ENCODE results near the gene PHTF2. TPM values are rescaled to one million over a fixed set of nuclear protein-coding genes. Genes with fewer than 3 reads are reported as not detected.
A peak's percentile ranks its signal among the peaks of the same experiment; 100 is the strongest.

Gene PHTF2
- total RNA-seq, 1 donor, result 28.6 TPM

DNA sequence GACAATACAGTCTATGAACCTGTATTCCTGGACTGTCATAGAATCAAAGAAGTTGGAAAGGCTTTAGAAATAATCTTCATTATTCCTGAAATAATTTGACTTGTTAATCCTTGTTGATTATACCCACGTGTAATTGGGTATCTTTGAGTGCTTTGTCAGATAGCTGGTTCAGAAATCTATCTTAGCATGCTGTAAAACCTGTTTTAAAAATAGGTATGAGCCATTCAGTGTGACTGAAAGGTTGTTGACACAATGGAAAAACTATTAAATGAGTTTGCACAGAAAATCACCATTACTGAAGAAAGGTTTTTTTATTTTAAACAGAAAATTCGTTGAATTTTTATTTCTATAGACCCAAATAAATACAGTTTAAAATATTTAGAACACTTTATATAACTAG, 38.7 kb downstream of the PHTF2 start:
- Histone ChIP-seq H3K79me2 (ENCODE audit: insufficient read depth, low read length) (peaks cover 9% of the 10 kb centered on the region), H3K4me3 (ENCODE audit: insufficient read depth, low read length) (no peak overlapping the region), H3K4me1 (ENCODE audit: insufficient read depth, low read length) (peaks cover 6% of the 10 kb centered on the region), H2AFZ (ENCODE audit: low read length) (no peak overlapping the region), H3K36me3 (ENCODE audit: insufficient read depth, low read length) (no peaks in the 10 kb centered on the region), H3K9me3 (ENCODE audit: low read depth, low read length) (no peaks in the 10 kb centered on the region), H4K20me1 (ENCODE audit: insufficient read depth, low read length) (no peaks in the 10 kb centered on the region), H3K27me3 (ENCODE audit: insufficient read depth, low read length) (no peaks in the 10 kb centered on the region), H3K4me2 (ENCODE audit: insufficient read depth, low read length) (no peak overlapping the region), H3K27ac (ENCODE audit: low read depth, low read length) (no peak overlapping the region)
- DNase-seq (ENCODE audit: insufficient read length, low spot score, missing footprints), result no peak
- TF ChIP-seq, protein P1, sequence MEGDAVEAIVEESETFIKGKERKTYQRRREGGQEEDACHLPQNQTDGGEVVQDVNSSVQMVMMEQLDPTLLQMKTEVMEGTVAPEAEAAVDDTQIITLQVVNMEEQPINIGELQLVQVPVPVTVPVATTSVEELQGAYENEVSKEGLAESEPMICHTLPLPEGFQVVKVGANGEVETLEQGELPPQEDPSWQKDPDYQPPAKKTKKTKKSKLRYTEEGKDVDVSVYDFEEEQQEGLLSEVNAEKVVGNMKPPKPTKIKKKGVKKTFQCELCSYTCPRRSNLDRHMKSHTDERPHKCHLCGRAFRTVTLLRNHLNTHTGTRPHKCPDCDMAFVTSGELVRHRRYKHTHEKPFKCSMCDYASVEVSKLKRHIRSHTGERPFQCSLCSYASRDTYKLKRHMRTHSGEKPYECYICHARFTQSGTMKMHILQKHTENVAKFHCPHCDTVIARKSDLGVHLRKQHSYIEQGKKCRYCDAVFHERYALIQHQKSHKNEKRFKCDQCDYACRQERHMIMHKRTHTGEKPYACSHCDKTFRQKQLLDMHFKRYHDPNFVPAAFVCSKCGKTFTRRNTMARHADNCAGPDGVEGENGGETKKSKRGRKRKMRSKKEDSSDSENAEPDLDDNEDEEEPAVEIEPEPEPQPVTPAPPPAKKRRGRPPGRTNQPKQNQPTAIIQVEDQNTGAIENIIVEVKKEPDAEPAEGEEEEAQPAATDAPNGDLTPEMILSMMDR (IDR thresholded peaks at IDR 0.05; ENCODE audit: extremely low read depth, low read depth, low read length), result no peak

DNA sequence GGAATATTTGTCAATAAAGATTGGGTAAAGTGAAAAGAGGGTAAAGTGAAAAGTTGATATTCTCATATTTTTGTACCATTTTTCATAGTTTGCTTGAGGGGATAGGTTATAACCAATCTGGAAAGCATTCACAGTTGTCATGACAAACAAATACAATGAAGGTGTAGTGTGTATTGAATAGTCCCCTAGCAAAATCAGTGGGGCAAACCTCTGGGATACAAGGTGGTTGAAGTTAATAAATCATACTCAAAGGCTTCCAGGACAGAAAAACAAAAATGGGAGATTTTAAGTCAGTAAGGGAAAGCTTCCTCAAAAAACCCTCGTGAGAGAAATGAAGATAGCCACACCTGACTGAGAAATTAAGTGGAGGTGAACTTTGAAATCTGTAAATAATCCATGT, 39.4 kb downstream of the PHTF2 start:
- DNase-seq (ENCODE audit: insufficient read length, low spot score, missing footprints), result no peak
- TF ChIP-seq, protein P1 (IDR thresholded peaks at IDR 0.05; ENCODE audit: extremely low read depth, low read depth, low read length), result no peak
- H3K27me3 ChIP-seq (ENCODE audit: insufficient read depth, low read length), result no peaks in the 10 kb centered on the region
- peaks cover 5% of the 10 kb centered on the region for H3K4me1 ChIP-seq (ENCODE audit: insufficient read depth, low read length)
- no peaks in the 10 kb centered on the region for H3K36me3 ChIP-seq (ENCODE audit: insufficient read depth, low read length)
- H4K20me1 ChIP-seq (ENCODE audit: insufficient read depth, low read length), result no peaks in the 10 kb centered on the region
- no peak overlapping the region for H3K27ac ChIP-seq (ENCODE audit: low read depth, low read length)
- H3K4me2 ChIP-seq (ENCODE audit: insufficient read depth, low read length), result no peak overlapping the region
- peaks cover 7% of the 10 kb centered on the region for H3K79me2 ChIP-seq (ENCODE audit: insufficient read depth, low read length)
- H3K4me3 ChIP-seq (ENCODE audit: insufficient read depth, low read length), result no peak overlapping the region
- no peak overlapping the region for H2AFZ ChIP-seq (ENCODE audit: low read length)
- H3K9me3 ChIP-seq (ENCODE audit: low read depth, low read length), result no peaks in the 10 kb centered on the region

DNA sequence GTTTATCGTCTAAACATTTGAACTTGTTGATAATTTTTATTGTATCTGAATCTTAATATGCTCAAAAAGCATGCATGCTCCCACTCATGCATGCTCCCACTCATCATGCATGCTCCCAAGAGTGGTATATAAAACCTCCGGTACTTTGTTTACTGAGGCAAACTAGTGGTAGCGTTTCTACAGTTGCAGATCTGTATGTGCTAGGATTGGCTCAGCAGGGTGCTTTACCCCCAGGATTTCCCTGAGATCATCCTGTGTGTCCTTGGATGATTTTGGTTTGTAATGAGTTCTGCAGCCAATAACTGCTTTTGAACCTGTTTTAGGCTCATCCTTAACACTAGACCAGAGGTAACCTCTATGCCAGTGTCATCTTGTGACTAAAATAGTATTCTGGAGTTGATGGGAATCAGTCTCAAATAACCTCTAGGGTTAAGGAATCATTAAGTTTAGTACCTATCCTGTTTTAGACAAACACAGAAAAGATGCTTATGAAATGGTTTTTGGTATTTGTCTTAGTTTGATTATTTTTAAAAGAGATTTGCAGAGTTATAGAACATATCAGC, 40.4 kb downstream of the PHTF2 start:
- Histone ChIP-seq H3K4me2 (ENCODE audit: insufficient read depth, low read length) (no peak overlapping the region), H3K4me1 (ENCODE audit: insufficient read depth, low read length) (no peaks in the 10 kb centered on the region), H3K27ac (ENCODE audit: low read depth, low read length) (no peak overlapping the region), H3K79me2 (ENCODE audit: insufficient read depth, low read length) (peaks cover 7% of the 10 kb centered on the region), H3K4me3 (ENCODE audit: insufficient read depth, low read length) (no peak overlapping the region), H2AFZ (ENCODE audit: low read length) (peak overlapping the region; percentile 49), H3K9me3 (ENCODE audit: low read depth, low read length) (no peaks in the 10 kb centered on the region), H3K27me3 (ENCODE audit: insufficient read depth, low read length) (no peaks in the 10 kb centered on the region), H4K20me1 (ENCODE audit: insufficient read depth, low read length) (no peaks in the 10 kb centered on the region), H3K36me3 (ENCODE audit: insufficient read depth, low read length) (no peaks in the 10 kb centered on the region)
- no peak for DNase-seq (ENCODE audit: insufficient read length, low spot score, missing footprints)
- TF ChIP-seq, protein P1 (IDR thresholded peaks at IDR 0.05; ENCODE audit: extremely low read depth, low read depth, low read length), result no peak

DNA sequence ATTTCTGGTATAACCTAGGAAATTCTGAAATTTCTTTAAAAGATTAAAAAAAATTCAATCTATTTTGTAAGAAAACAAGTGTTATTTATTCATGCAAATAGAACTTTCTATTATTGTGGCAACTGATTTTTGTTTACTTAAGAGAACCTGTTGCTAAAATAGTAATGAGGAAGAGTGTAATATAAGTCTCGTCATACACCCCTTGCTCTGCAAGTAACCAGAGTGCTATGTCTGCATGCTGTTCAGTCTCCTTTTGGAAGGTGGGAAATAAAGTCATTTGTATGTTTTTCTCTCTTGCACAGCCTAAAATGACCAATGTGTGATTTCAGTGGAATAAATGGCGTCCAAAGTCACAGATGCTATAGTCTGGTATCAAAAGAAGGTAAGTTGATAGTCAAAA, 41.3 kb downstream of the PHTF2 start:
- TF ChIP-seq, protein P1 (IDR thresholded peaks at IDR 0.05; ENCODE audit: extremely low read depth, low read depth, low read length), result no peak
- Histone ChIP-seq H3K27ac (ENCODE audit: low read depth, low read length) (no peak overlapping the region), H3K27me3 (ENCODE audit: insufficient read depth, low read length) (no peaks in the 10 kb centered on the region), H3K36me3 (ENCODE audit: insufficient read depth, low read length) (no peaks in the 10 kb centered on the region), H3K4me1 (ENCODE audit: insufficient read depth, low read length) (no peaks in the 10 kb centered on the region), H2AFZ (ENCODE audit: low read length) (no peak overlapping the region), H3K4me2 (ENCODE audit: insufficient read depth, low read length) (no peak overlapping the region), H3K9me3 (ENCODE audit: low read depth, low read length) (no peaks in the 10 kb centered on the region), H3K4me3 (ENCODE audit: insufficient read depth, low read length) (no peak overlapping the region), H4K20me1 (ENCODE audit: insufficient read depth, low read length) (no peaks in the 10 kb centered on the region), H3K79me2 (ENCODE audit: insufficient read depth, low read length) (peaks cover 7% of the 10 kb centered on the region)
- DNase-seq (ENCODE audit: insufficient read length, low spot score, missing footprints), result no peak
